Loucy (cell line): Measurements from ENCODE around the gene PAX7.

ENCODE experiments used
- H2AFZ ChIP-seq: fragments of 200-600 bp; sonication (generic); 2 replicates; pipeline ENCODE4 v1.6.0; 2016; ENCODE audit warnings: antibody characterized with exemption, mild to moderate bottlenecking, low read length, moderate library complexity
- H3F3A ChIP-seq: fragments of 200-600 bp; 2 replicates; pipeline ENCODE4 v1.6.0; 2016; ENCODE audit warnings: antibody characterized with exemption, low read depth, mild to moderate bottlenecking
- H3K27me3 ChIP-seq: fragments of 200-600 bp; sonication (generic); 2 replicates; pipeline ENCODE4 v1.6.1; 2014; ENCODE audit warnings: low read length, mild to moderate bottlenecking; ENCODE audit not compliant: insufficient read depth, poor library complexity, severe bottlenecking
- H3K36me3 ChIP-seq: fragments of 200-600 bp; sonication (generic); 2 replicates; pipeline ENCODE4 v1.6.1; 2016; ENCODE audit warnings: low read length; ENCODE audit not compliant: insufficient read depth
- H3K4me1 ChIP-seq: fragments of 200-600 bp; sonication (generic); 2 replicates; pipeline ENCODE4 v1.5.1; 2014; ENCODE audit warnings: low read length, mild to moderate bottlenecking; ENCODE audit not compliant: insufficient read depth, poor library complexity, severe bottlenecking
- H3K4me2 ChIP-seq: fragments of 200-600 bp; sonication (generic); 2 replicates; pipeline ENCODE4 v1.6.0; 2014; ENCODE audit warnings: antibody characterized with exemption, low read length, low read depth, mild to moderate bottlenecking; ENCODE audit not compliant: poor library complexity, severe bottlenecking
- H3K4me3 ChIP-seq: fragments of 200-600 bp; sonication (generic); 2 replicates; pipeline ENCODE4 v1.5.1; 2014; ENCODE audit warnings: low read length, mild to moderate bottlenecking, mixed read lengths; ENCODE audit not compliant: poor library complexity, severe bottlenecking
- H3K79me2 ChIP-seq: fragments of 200-600 bp; sonication (generic); 2 replicates; pipeline ENCODE4 v1.6.1; 2014; ENCODE audit warnings: low read length; ENCODE audit not compliant: insufficient read depth
- H3K9ac ChIP-seq: fragments of 200-600 bp; sonication (generic); 2 replicates; pipeline ENCODE4 v1.6.0; 2014; ENCODE audit warnings: mild to moderate bottlenecking, low read depth, low read length, moderate library complexity; ENCODE audit not compliant: poor library complexity, severe bottlenecking
- H3K9me2 ChIP-seq: fragments of 200-600 bp; sonication (generic); replicated peaks from 2 replicates; pipeline ENCODE4 v1.6.1; 2016; ENCODE audit warnings: low read depth, low read length, mixed read lengths
- H3K9me3 ChIP-seq: fragments of 200-600 bp; sonication (generic); 2 replicates; pipeline ENCODE4 v1.6.1; 2014; ENCODE audit warnings: mild to moderate bottlenecking, antibody characterized with exemption, low read length, low read depth; ENCODE audit not compliant: insufficient read depth
- H4K20me1 ChIP-seq: fragments of 200-600 bp; sonication (generic); 2 replicates; pipeline ENCODE4 v1.6.0; 2014; ENCODE audit warnings: antibody characterized with exemption, low read length, mild to moderate bottlenecking; ENCODE audit not compliant: insufficient read depth, poor library complexity, severe bottlenecking
- CTCF ChIP-seq: fragments of 200-600 bp; sonication (generic); conservative IDR thresholded peaks from 2 replicates; pipeline ENCODE4 v1.5.1; 2014; ENCODE audit warnings: mild to moderate bottlenecking, antibody characterized with exemption, low read length
- EZH2phosphoT487 ChIP-seq: fragments of 200-600 bp; IDR thresholded peaks from 2 replicates; pipeline ENCODE4 v1.6.1; 2018; ENCODE audit warnings: antibody characterized with exemption, mild to moderate bottlenecking, moderate library complexity, borderline replicate concordance

PAX7 gene

GRCh38 chr1:18640228-18641004 lies 9.8 kb downstream of the PAX7 start:
- Histone ChIP-seq H3F3A (no peaks in the 10 kb centered on the region), H3K79me2 (no peaks in the 10 kb centered on the region), H3K36me3 (no peaks in the 10 kb centered on the region), H3K4me1 (peaks cover 7% of the 10 kb centered on the region), H3K9ac (no peak overlapping the region), H3K9me2 (no peaks in the 10 kb centered on the region), H3K4me3 (no peak overlapping the region), H4K20me1 (no peaks in the 10 kb centered on the region), H3K27me3 (peaks cover 59% of the 10 kb centered on the region), H3K4me2 (peak overlapping the region; percentile 35), H2AFZ (no peak overlapping the region), H3K9me3 (no peaks in the 10 kb centered on the region)
- TF ChIP-seq CTCF = no peak
- no peak for TF ChIP-seq EZH2phosphoT487

- H3K79me2 ChIP-seq = no peaks in the 10 kb centered on the region
- H3K9me3 ChIP-seq = no peaks in the 10 kb centered on the region
- no peaks in the 10 kb centered on the region for H3K36me3 ChIP-seq
- no peaks in the 10 kb centered on the region for H3F3A ChIP-seq
- no peak overlapping the region for H3K9ac ChIP-seq
- H3K4me2 ChIP-seq = no peak overlapping the region
- no peak overlapping the region for H2AFZ ChIP-seq
- H4K20me1 ChIP-seq = no peaks in the 10 kb centered on the region
- H3K4me1 ChIP-seq = peaks cover 7% of the 10 kb centered on the region
- no peaks in the 10 kb centered on the region for H3K9me2 ChIP-seq
- peaks cover 67% of the 10 kb centered on the region for H3K27me3 ChIP-seq
- TF ChIP-seq CTCF (no peak), EZH2phosphoT487 (no peak)
- no peak overlapping the region for H3K4me3 ChIP-seq
Measured at GRCh38 chr1:18641005-18641941, 10.6 kb downstream of the PAX7 start.

GRCh38 chr1:18642278-18643095 lies 11.8 kb downstream of the PAX7 start:
- Histone ChIP-seq H3F3A (no peaks in the 10 kb centered on the region), H3K9me2 (no peaks in the 10 kb centered on the region), H3K9me3 (no peaks in the 10 kb centered on the region), H3K9ac (no peak overlapping the region), H3K36me3 (no peaks in the 10 kb centered on the region), H3K79me2 (no peaks in the 10 kb centered on the region), H4K20me1 (no peaks in the 10 kb centered on the region), H3K4me2 (no peak overlapping the region), H2AFZ (no peak overlapping the region), H3K4me1 (peaks cover 7% of the 10 kb centered on the region), H3K27me3 (peaks cover 71% of the 10 kb centered on the region), H3K4me3 (no peak overlapping the region)
- TF ChIP-seq CTCF = no peak
- TF ChIP-seq EZH2phosphoT487 = no peak
